Smooth muscle cell of the pulmonary artery (primary cell): ENCODE data around the gene HMOX2. TPM values are rescaled to one million over a fixed set of nuclear protein-coding genes. Genes with fewer than 3 reads are reported as not detected.

Experiments
- total RNA-seq: library from RNA; depleted of rRNA; stranded (reverse); fragments of >200 nt; gene quantifications from 2 replicates; pipeline ENCODE4 v1.2.3, GENCODE V29; 2014

Gene HMOX2, protein sequence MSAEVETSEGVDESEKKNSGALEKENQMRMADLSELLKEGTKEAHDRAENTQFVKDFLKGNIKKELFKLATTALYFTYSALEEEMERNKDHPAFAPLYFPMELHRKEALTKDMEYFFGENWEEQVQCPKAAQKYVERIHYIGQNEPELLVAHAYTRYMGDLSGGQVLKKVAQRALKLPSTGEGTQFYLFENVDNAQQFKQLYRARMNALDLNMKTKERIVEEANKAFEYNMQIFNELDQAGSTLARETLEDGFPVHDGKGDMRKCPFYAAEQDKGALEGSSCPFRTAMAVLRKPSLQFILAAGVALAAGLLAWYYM
- total RNA-seq, result 43.5 and 46.5 TPM in 2 replicates

GRCh38 chr16:4475880-4476788, at the start of gene HMOX2:
Gene HMOX2 (plus strand): TSS chr16:4476398. CDS start chr16:4505525, 29,127 bp downstream.

GRCh38 chr16:4474192-4474961, 1.8 kb upstream of the HMOX2 start, which contains the start of gene NMRAL1:
Gene NMRAL1 (minus strand): TSS chr16:4474625. CDS start chr16:4474132, 493 bp downstream.

GRCh38 chr16:4538350-4539235, 62.4 kb downstream of the HMOX2 start, which contains the start of gene CDIP1:
Gene CDIP1 (minus strand): TSS chr16:4538773. CDS start chr16:4514130, 24,643 bp downstream.

GRCh38 chr16:4556112-4556511, 79.9 kb downstream of the HMOX2 start, which contains the start of gene C16orf96:
Gene C16orf96 (plus strand): TSS chr16:4556340. CDS start chr16:4556490, 150 bp downstream.

Other genes starting within 250 kb of the HMOX2 start
- 0.13 TPM in 1 of 2 replicates, not detected in the other for gene SRL, start 234.3 kb upstream of the HMOX2 start, total RNA-seq
- 3.8 and 7.4 TPM in 2 replicates for gene TFAP4, start 203.4 kb upstream of the HMOX2 start, total RNA-seq
- 5.9 and 7.8 TPM in 2 replicates for gene GLIS2, start 160.3 kb upstream of the HMOX2 start, total RNA-seq
- 13.6 and 23.2 TPM in 2 replicates for gene PAM16, start 125.1 kb upstream of the HMOX2 start, total RNA-seq
- 137 and 148 TPM in 2 replicates for gene VASN, start 104.5 kb upstream of the HMOX2 start, total RNA-seq
- 11.2 and 20.1 TPM in 2 replicates for gene CORO7, start 59.8 kb upstream of the HMOX2 start, total RNA-seq
- gene DNAJA3, start 50.5 kb upstream of the HMOX2 start, total RNA-seq, result 61.3 and 69.2 TPM in 2 replicates
- 41.3 and 49.3 TPM in 2 replicates for gene NMRAL1, start 1.8 kb upstream of the HMOX2 start, total RNA-seq
- 16.1 and 25.0 TPM in 2 replicates for gene CDIP1, start 62.4 kb downstream of the HMOX2 start, total RNA-seq
- 0.07 TPM in 1 of 2 replicates, not detected in the other for gene C16orf96, start 79.9 kb downstream of the HMOX2 start, total RNA-seq
- 3.5 and 7.0 TPM in 2 replicates for gene UBALD1, start 138.5 kb downstream of the HMOX2 start, total RNA-seq
- 38.8 and 56.0 TPM in 2 replicates for gene MGRN1, start 148.4 kb downstream of the HMOX2 start, total RNA-seq
- 22.6 and 23.5 TPM in 2 replicates for gene NUDT16L1, start 217.2 kb downstream of the HMOX2 start, total RNA-seq